SK-N-MC (cell line): ENCODE results near the gene RREB1.
"Not testable (repeated sequence)": the region's sequence is repeated elsewhere in the genome, so short reads cannot be mapped to it uniquely, and the experiment has no call there.

Experiments
- DNase-seq: peaks from one replicate; pipeline ENCODE4 v3.0.0-alpha.2; 2011; ENCODE audit warnings: low read depth, low spot score
- H3K27ac ChIP-seq: fragments of 200-600 bp; sonication (generic); 2 replicates; pipeline ENCODE4 v1.5.1; 2016; ENCODE audit warnings: mixed run types
- H3K36me3 ChIP-seq: fragments of 200-600 bp; sonication (generic); 2 replicates; pipeline ENCODE4 v1.6.1; 2017; ENCODE audit warnings: antibody characterized with exemption, low read length, mixed read lengths; ENCODE audit not compliant: insufficient read depth
- H3K4me3 ChIP-seq: fragments of 200-600 bp; sonication (generic); 2 replicates; pipeline ENCODE4 v1.5.1; 2016
- H3K9ac ChIP-seq: fragments of 200-600 bp; sonication (generic); 2 replicates; pipeline ENCODE4 v1.8.0; 2017; ENCODE audit warnings: mixed run types, mixed read lengths; ENCODE audit not compliant: insufficient read length
- H3K9me3 ChIP-seq: fragments of 200-600 bp; sonication (generic); 2 replicates; pipeline ENCODE4 v1.6.1; 2017; ENCODE audit warnings: low read depth, mild to moderate bottlenecking, antibody characterized with exemption, low read length, moderate library complexity, mixed read lengths
- EZH2 ChIP-seq: fragments of 200-600 bp; sonication (generic); IDR thresholded peaks from one replicate; pipeline ENCODE4 v1.6.1; 2017; ENCODE audit warnings: antibody characterized with exemption
- FOXP2 ChIP-seq: optimal IDR thresholded peaks from 2 replicates; pipeline ENCODE3; 2011; ENCODE audit warnings: mild to moderate bottlenecking, moderate library complexity; ENCODE audit not compliant: insufficient read depth; ENCODE audit errors: extremely low read length, control extremely low read depth
- POLR2AphosphoS5 ChIP-seq: IDR thresholded peaks from 2 replicates; pipeline ENCODE4 v1.6.1; 2012; ENCODE audit warnings: mild to moderate bottlenecking, low read depth, low read length, borderline replicate concordance

Gene RREB1

DNA sequence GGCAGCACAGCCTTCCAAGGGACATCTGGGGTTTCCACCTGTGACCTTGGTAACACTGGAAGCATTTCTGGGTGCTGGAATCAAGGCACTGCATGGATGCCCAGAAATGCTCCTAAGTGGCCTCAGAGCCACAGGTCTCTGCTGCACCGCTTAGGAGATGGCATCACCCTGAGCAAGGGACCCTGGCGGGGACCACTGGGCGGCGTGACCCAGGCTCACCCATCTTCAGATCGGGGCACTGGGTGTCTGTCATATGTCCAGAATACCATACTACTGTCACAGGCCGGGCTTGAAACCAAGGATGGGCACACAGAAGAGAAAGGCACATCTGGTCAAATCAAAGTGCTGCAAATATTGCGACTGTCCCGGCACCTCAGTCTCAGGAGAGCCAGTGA is 159.3 kb downstream of the RREB1 start:
- Histone ChIP-seq H3K4me3 (no peak overlapping the region), H3K9ac (no peak overlapping the region), H3K27ac (no peak overlapping the region), H3K9me3 (no peaks in the 10 kb centered on the region), H3K36me3 (no peaks in the 10 kb centered on the region)
- DNase-seq = no peak
- TF ChIP-seq FOXP2 (no peak), EZH2 (no peak), POLR2AphosphoS5 (no peak)

DNA sequence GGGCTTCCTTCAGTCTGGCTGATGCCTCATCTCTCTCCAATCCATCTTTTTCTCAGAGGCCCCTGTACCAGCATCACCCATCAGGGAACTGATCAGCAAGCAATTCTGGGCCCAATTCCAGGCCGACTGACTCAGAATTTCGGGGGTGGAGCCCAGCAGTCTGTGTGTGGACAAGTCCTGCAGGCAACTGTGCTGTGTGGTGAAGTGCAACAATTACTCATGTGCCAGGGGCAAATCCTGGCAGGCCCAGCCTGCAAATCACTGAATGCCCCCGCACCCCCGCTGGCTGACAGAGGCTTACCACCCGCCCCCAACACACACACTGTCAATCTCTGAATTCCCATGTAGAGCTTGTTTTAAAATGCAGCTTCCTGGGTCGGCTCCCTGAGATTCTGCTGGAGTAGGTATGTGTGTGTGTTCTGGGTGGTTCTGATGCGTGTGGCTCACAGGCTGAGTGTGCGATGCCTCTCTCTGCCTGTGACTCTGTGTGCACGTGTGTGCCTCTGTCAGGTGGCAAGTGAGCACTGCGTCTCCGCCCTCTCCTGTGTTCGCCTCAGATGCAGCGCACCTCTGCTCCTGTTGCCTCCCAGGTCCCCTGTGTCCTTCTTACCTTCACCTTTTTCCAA is 159.8 kb downstream of the RREB1 start:
- no peak for DNase-seq
- H3K27ac ChIP-seq = peak overlapping the region; percentile 5; the same call in 1 of the 2 replicates

DNA sequence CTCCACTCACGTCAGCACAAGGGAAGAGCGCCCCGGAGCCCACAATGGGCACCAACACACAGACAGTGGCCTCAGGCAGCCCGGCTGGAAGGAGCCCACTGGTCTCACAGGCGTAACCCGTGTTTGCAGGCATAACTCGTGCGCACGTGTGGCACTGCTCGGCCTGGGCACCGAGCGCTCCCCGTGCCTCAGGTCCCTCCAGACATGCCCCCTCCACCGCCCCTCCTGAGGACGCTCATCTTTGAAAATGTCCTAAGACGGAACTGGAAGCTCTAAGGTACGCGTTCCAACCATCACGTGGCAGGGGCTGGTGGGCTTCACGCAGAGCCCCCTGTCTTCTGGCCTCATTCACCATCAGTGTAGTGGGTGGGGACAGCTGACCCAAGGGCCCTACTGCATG is 160.6 kb downstream of the RREB1 start:
- TF ChIP-seq POLR2AphosphoS5 (no peak), FOXP2 (no peak), EZH2 (no peak)

More for the DNA sequence above, 159.8 kb downstream of the RREB1 start:
- no peak for TF ChIP-seq EZH2
- no peak for TF ChIP-seq POLR2AphosphoS5
- no peak for TF ChIP-seq FOXP2
- Histone ChIP-seq H3K9me3 (no peaks in the 10 kb centered on the region), H3K9ac (no peak overlapping the region), H3K4me3 (no peak overlapping the region), H3K36me3 (no peaks in the 10 kb centered on the region)

GRCh38 chr6:7268816-7269555 is 161.2 kb downstream of the RREB1 start:
- Histone ChIP-seq H3K36me3 (no peaks in the 10 kb centered on the region), H3K9ac (no peak overlapping the region), H3K4me3 (no peak overlapping the region), H3K27ac (no peak overlapping the region), H3K9me3 (no peaks in the 10 kb centered on the region)
- DNase-seq = no peak
- TF ChIP-seq EZH2 (no peak), POLR2AphosphoS5 (no peak), FOXP2 (no peak)

More for the DNA sequence above, 160.6 kb downstream of the RREB1 start:
- H3K36me3 ChIP-seq = no peaks in the 10 kb centered on the region
- no peak for DNase-seq
- no peak overlapping the region for H3K9ac ChIP-seq
- no peak overlapping the region for H3K27ac ChIP-seq
- H3K9me3 ChIP-seq = no peaks in the 10 kb centered on the region
- H3K4me3 ChIP-seq = no peak overlapping the region

DNA sequence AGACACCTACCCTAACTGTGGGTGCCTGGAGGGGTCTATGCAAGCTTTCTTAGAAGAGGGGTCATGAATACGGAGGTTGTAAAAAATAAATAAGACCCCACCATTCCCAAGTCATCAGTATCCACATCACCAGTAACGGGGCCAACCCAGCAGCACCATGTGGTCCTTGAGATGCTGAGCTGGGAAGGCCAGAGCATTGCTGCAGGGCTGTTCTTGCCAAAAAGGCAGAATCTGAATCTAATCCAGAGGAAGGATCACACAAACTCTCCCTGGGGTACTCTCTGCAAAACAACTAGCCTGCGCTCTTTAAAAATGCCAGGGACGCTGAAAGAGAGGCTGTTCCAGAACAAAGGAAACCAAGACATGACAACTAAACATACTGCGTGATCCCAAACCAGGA is 162.1 kb downstream of the RREB1 start:
- Histone ChIP-seq H3K9me3 (no peaks in the 10 kb centered on the region), H3K9ac (no peak overlapping the region), H3K27ac (no peak overlapping the region), H3K36me3 (no peaks in the 10 kb centered on the region), H3K4me3 (no peak overlapping the region)
- TF ChIP-seq POLR2AphosphoS5 = no peak
- no peak for TF ChIP-seq FOXP2
- no peak for TF ChIP-seq EZH2
- DNase-seq = no peak

DNA sequence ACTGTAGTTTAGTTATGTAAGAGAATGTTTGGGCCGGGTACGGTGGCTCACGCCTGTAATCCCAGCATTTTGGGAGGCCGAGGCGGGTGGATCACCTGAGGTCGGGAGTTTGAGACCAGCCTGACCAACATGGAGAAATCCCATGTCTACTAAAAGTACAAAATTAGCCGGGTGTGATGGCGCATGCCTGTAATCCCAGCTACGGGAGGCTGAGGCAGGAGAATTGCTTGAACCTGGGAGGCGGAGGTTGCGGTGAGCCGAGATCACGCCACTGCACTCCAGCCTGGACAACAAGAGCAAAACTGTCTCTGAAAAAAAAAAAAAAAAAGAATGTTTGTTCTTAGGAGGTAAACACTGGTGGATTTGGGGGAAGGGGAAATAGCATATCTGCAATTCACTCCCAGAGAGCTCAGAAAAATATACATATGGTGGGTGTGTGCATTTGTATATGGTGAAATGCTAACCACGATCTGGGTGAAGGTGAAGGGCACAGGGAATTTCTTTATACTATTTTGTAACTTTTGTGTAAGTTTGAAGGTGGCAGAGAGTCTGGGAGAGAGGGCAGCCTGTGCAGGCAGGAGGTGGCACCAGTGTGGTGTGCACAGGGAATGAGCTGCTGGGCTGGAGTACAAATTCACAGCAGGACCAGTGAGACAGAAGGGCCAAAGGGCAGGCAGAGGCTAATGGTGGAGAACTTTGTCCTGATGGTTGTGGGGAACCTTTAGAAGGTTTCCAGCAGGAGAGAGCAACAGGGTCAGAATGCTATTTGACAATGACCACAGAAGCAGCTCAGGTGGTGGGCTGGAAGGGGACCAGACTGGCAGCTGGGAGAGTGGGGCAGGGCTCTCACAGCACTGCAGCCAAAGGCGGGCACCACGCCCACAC is 162.8 kb downstream of the RREB1 start:
- Histone ChIP-seq H3K9ac (no peak overlapping the region), H3K27ac (no peak overlapping the region), H3K36me3 (no peaks in the 10 kb centered on the region), H3K4me3 (no peak overlapping the region), H3K9me3 (no peaks in the 10 kb centered on the region)
- TF ChIP-seq POLR2AphosphoS5 (no peak), EZH2 (no peak), FOXP2 (no peak)
- no peak for DNase-seq

DNA sequence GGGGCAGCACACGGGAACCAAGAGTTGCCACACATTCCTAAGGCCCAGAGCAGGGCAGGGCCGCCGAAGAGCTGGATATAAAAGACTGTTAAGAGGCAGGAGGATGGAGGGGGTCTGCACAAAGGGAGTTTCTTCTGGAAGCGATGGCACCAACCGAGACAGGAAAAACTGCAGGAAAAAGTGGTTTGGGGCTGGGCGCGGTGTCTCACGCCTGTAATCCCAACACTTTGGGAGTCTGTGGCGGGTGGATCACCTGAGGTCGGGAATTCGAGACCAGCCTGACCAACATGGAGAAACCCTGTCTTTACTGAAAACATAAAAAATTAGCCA is 163.4 kb downstream of the RREB1 start:
- no peak overlapping the region for H3K9ac ChIP-seq
- no peaks in the 10 kb centered on the region for H3K36me3 ChIP-seq
- H3K27ac ChIP-seq = no peak overlapping the region
- TF ChIP-seq EZH2 = no peak
- TF ChIP-seq POLR2AphosphoS5 = no peak
- TF ChIP-seq FOXP2 = no peak
- no peak overlapping the region for H3K4me3 ChIP-seq
- DNase-seq = no peak
- H3K9me3 ChIP-seq = no peaks in the 10 kb centered on the region

GRCh38 chr6:7273709-7274108 is 165.9 kb downstream of the RREB1 start:
- H3K27ac ChIP-seq = no peak overlapping the region
- H3K4me3 ChIP-seq = no peak overlapping the region
- TF ChIP-seq POLR2AphosphoS5 = no peak
- no peak for TF ChIP-seq EZH2
- TF ChIP-seq FOXP2 = no peak
- H3K9me3 ChIP-seq = no peaks in the 10 kb centered on the region
- no peaks in the 10 kb centered on the region for H3K36me3 ChIP-seq
- H3K9ac ChIP-seq = no peak overlapping the region
- no peak for DNase-seq

DNA sequence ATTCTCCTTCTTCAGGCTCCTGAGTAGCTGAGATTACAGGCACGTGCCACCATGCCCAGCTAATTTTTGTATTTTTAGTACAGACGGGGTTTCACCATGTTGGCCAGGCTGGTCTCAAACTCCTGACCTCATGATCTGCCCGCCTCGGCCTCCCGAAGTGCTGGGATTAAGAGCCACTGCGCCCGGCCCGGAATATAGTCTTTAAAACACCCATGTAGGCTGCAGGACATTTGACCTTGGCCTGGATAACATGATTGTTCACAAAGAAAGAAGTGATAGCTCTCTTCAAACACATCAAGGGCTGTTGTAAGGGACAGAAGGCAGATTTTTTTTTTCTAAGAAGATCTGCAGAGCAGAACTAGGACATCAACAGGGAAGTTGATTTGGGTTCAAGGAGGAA is 166.8 kb downstream of the RREB1 start:
- not testable (repeated sequence) for H3K9ac ChIP-seq, H3K4me3 ChIP-seq, H3K9me3 ChIP-seq, H3K27ac ChIP-seq, H3K36me3 ChIP-seq, DNase-seq
